GM19099 (cell line): ENCODE measurements around the gene RAI1.

Experiments
- POLR2A ChIP-seq: IDR thresholded peaks from 3 replicates; pipeline ENCODE4 v1.6.1; 2011; ENCODE audit warnings: low read depth; ENCODE audit not compliant: insufficient read length; ENCODE audit errors: extremely low read depth

Gene RAI1

GRCh38 chr17:17793378-17794214 is 112.3 kb downstream of the RAI1 start:
- no peak for TF ChIP-seq POLR2A

DNA sequence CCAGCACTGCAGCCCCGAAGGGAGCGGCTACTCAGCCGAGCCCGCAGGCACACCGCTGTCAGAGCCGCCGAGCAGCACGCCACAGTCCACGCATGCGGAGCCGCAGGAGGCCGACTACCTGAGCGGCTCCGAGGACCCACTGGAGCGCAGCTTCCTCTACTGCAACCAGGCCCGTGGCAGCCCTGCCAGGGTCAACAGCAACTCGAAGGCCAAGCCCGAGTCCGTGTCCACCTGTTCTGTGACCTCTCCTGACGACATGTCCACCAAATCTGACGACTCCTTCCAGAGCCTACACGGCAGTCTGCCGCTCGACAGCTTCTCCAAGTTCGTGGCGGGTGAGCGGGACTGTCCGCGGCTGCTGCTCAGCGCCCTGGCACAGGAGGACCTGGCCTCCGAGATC is 113.1 kb downstream of the RAI1 start:
- TF ChIP-seq POLR2A = no peak

DNA sequence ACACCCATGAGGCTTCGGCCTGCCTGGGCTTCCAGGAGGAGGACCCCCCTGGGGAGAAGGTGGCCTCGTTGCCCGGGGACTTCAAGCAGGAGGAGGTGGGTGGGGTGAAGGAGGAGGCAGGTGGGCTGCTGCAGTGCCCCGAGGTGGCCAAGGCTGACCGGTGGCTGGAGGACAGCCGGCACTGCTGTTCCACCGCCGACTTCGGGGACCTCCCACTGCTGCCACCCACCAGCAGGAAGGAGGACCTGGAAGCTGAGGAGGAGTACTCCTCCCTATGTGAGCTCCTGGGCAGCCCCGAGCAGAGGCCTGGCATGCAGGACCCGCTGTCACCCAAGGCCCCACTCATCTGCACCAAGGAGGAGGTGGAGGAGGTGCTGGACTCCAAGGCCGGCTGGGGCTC is 114.0 kb downstream of the RAI1 start:
- TF ChIP-seq POLR2A = no peak

- no peak for TF ChIP-seq POLR2A
Measured at GRCh38 chr17:17795946-17796786, 114.9 kb downstream of the RAI1 start.

DNA sequence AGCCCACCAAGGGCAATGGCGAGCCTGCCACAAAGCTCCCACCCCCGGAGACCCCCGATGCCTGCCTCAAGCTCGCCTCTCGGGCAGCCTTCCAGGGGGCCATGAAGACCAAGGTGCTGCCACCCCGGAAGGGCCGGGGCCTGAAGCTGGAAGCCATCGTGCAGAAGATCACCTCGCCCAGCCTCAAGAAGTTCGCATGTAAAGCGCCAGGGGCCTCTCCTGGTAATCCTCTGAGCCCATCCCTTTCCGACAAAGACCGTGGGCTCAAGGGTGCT is 115.5 kb downstream of the RAI1 start:
- no peak for TF ChIP-seq POLR2A

GRCh38 chr17:17797119-17797809 is 116.0 kb downstream of the RAI1 start:
- TF ChIP-seq POLR2A = no peak

DNA sequence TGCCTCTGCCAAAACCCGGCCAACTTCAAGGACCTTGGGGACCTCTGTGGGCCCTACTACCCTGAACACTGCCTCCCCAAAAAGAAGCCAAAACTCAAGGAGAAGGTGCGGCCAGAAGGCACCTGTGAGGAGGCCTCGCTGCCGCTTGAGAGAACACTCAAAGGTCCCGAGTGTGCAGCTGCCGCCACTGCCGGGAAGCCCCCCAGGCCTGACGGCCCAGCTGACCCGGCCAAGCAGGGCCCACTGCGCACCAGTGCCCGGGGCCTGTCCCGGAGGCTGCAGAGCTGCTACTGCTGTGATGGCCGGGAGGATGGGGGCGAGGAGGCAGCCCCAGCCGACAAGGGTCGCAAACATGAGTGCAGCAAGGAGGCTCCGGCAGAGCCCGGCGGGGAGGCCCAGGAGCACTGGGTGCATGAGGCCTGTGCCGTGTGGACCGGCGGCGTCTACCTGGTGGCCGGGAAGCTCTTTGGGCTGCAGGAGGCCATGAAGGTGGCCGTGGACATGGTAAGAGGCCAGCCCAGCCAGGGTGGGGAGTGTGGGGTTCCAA is 116.8 kb downstream of the RAI1 start:
- no peak for TF ChIP-seq POLR2A

- no peak for TF ChIP-seq POLR2A
Measured at GRCh38 chr17:17798573-17799255, 117.5 kb downstream of the RAI1 start.

GRCh38 chr17:17800504-17801021 is 119.3 kb downstream of the RAI1 start:
- no peak for TF ChIP-seq POLR2A

DNA sequence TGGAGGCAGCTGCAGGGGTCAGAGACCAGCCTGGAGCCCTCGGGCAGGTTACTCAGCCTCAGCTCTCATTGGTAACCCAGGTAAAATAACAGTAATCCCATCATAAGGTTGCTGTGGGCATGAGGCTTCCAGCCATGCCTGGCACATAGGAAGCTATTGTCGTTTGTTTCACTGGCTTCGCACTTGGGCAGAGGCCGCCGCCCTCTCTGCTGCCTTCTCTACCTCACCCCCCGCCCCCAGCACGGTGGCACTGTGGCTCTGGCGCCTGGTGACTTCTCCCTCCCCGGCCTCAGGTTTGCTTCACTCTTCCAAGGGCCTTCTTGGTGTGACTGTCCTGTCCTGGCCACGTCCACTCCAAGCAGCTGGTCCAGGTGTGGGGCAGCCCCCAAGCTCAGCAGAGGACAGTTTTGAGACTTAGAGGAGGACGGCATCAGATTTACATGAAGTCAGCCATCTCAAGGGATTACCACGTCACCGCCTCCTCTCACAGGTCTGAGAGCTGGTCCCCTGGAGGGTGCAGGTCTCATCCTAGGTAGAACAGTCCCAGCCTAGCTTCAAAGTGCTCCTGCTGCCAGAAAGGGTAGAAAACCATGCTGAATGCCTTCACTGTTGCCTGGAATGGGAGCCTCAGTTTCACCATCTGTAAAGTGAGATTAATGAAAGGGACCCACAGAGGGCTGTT is 120.7 kb downstream of the RAI1 start:
- TF ChIP-seq POLR2A = no peak

DNA sequence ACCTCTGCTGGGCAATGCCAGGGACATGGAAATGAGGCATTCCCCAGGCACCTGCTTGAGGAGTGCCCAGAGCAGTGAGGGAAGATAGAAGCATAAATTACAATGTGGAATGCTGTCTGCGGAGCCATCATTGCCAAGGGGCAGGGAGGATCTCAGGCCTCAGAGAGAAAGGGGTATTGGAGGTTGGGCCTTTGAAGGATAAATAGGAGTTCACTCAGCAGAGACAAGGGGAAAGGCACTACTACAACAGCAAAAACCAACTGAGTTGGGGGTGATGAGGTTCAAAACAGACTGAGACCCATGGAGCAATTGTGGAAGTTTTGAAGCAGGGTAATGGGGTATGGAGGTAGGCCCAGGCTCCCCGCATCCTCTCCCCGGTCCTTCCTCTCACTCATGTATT is 122.7 kb downstream of the RAI1 start:
- TF ChIP-seq POLR2A = no peak

- no peak for TF ChIP-seq POLR2A
Measured at GRCh38 chr17:17805575-17805974, 124.3 kb downstream of the RAI1 start.

DNA sequence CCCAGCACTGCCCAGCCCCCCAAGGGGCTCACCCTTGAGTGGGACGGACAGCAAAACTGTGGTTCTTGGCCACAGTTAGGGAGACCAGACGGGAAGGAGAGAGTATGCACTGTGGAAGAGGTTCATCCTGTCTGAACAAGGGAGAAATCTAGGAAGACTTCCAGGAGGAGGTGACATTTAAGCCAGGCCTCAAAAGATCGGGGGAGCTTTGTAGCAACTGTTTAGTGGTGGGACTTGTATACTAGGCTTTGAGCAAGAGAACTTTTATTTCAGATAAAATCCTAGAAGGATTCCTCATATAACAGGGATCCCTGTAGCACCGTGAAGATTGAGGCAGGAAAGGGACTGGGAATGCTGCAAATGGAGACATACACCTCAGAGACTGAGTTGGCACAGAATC is 124.8 kb downstream of the RAI1 start:
- TF ChIP-seq POLR2A = no peak
